Astrocyte (in vitro differentiated cells and primary cell): ENCODE measurements around the gene UAP1L1. TPM values are rescaled to one million over a fixed set of nuclear protein-coding genes. Genes with fewer than 3 reads are reported as not detected.

ENCODE experiments used
- DNase-seq: peaks from one replicate; pipeline ENCODE4 v3.0.0-alpha.2; 2010; ENCODE audit warnings: low read depth
- FAIRE-seq: peaks from 2 replicates; lab custom pipeline; 2011; peaks lifted over from hg19 to GRCh38; lab: Jason Lieb, UNC
- H2AFZ ChIP-seq: 2 replicates; pipeline ENCODE4 v1.6.0; 2012; ENCODE audit warnings: low read depth, low read length, inconsistent platforms
- H3K27ac ChIP-seq: 2 replicates; pipeline ENCODE4 v1.5.1; 2011; ENCODE audit warnings: low read depth, low read length, inconsistent platforms
- H3K27me3 ChIP-seq: 2 replicates; pipeline ENCODE4 v1.6.0; 2011; ENCODE audit warnings: low read length, inconsistent platforms; ENCODE audit not compliant: insufficient read depth
- H3K36me3 ChIP-seq: 2 replicates; pipeline ENCODE4 v1.5.1; 2011; ENCODE audit warnings: low read length, inconsistent platforms; ENCODE audit not compliant: insufficient read depth
- H3K4me1 ChIP-seq: 2 replicates; pipeline ENCODE4 v1.5.1; 2011; ENCODE audit warnings: low read length, inconsistent platforms; ENCODE audit not compliant: insufficient read depth
- H3K4me2 ChIP-seq: 2 replicates; pipeline ENCODE4 v1.6.0; 2012; ENCODE audit warnings: low read length, inconsistent platforms
- H3K4me3 ChIP-seq: 2 replicates; pipeline ENCODE4 v1.5.1; 2011; ENCODE audit warnings: low read depth, mild to moderate bottlenecking, low read length, inconsistent platforms; ENCODE audit not compliant: insufficient read depth
- H3K79me2 ChIP-seq: 2 replicates; pipeline ENCODE4 v1.6.0; 2012; ENCODE audit warnings: mild to moderate bottlenecking, low read length, inconsistent platforms; ENCODE audit not compliant: insufficient read depth
- H3K9ac ChIP-seq: 2 replicates; pipeline ENCODE4 v1.6.0; 2012; ENCODE audit warnings: mild to moderate bottlenecking, low read length, inconsistent platforms
- H3K9me3 ChIP-seq: 2 replicates; pipeline ENCODE4 v1.5.1; 2012; ENCODE audit warnings: low read depth, mild to moderate bottlenecking, low read length, inconsistent platforms; ENCODE audit not compliant: insufficient read depth
- H4K20me1 ChIP-seq: 2 replicates; pipeline ENCODE4 v1.6.0; 2012; ENCODE audit warnings: low read length, inconsistent platforms; ENCODE audit not compliant: insufficient read depth
- H3K27ac Mint-ChIP-seq: one replicate; pipeline ENCODE4 v1.8.0; 2021; ENCODE audit warnings: mild to moderate bottlenecking, mixed read lengths; ENCODE audit not compliant: unreplicated experiment
- H3K27me3 Mint-ChIP-seq: one replicate; pipeline ENCODE4 v1.8.0; 2021; ENCODE audit warnings: low read depth, mixed read lengths; ENCODE audit not compliant: unreplicated experiment
- H3K36me3 Mint-ChIP-seq: one replicate; pipeline ENCODE4 v1.8.0; 2021; ENCODE audit warnings: low read depth, mixed read lengths; ENCODE audit not compliant: unreplicated experiment
- H3K4me1 Mint-ChIP-seq: one replicate; pipeline ENCODE4 v1.8.0; 2021; ENCODE audit warnings: low read depth, mixed read lengths; ENCODE audit not compliant: unreplicated experiment
- H3K4me3 Mint-ChIP-seq: one replicate; pipeline ENCODE4 v1.8.0; 2021; ENCODE audit warnings: mild to moderate bottlenecking, moderate library complexity, mixed read lengths; ENCODE audit not compliant: unreplicated experiment
- H3K9me3 Mint-ChIP-seq: one replicate; pipeline ENCODE4 v1.8.0; 2021; ENCODE audit warnings: mild to moderate bottlenecking, mixed read lengths; ENCODE audit not compliant: unreplicated experiment
- EZH2 ChIP-seq: IDR thresholded peaks from 2 replicates; pipeline ENCODE4 v1.6.1; 2012; ENCODE audit warnings: mild to moderate bottlenecking, low read length, inconsistent platforms; ENCODE audit not compliant: insufficient read depth
- total RNA-seq: library from RNA; stranded (reverse); gene quantifications from 2 replicates; pipeline ENCODE4 v1.2.1, GENCODE V29; 2021
- TF ChIP-seq, protein P1 (sequence below): IDR thresholded peaks from 2 replicates; pipeline ENCODE4 v1.5.1; 2011; ENCODE audit warnings: low read depth, mild to moderate bottlenecking, inconsistent platforms, low read length, moderate library complexity; ENCODE audit not compliant: insufficient read depth

The UAP1L1 gene
- total RNA-seq, 1 donor from 2014 or later, result 4.0 TPM

DNA sequence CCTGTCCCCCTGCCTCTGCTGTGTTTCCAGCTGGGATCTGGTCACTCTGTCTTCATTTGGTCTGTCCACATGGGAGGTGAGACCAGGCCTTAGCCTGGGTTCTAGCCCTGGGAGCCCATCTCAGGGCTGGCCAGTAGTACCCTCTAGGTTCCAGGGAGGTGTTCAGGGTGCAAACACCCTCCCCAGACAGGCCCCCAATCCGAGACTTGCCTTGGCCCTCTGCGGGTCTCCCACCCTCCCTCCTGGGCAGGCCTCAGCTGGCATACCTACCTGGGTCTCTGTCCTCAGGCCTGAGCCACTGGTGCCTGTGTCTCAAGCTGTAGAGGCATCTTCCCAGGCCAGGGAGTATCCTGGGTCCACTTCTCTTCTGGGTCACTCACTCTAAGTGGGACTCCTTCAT, 6.0 kb upstream of the UAP1L1 start:
- H3K4me1 ChIP-seq, result peaks cover 9% of the 10 kb centered on the region
- H3K27ac ChIP-seq, result no peak overlapping the region
- DNase-seq (no peak), FAIRE-seq (no peak)
- H3K79me2 ChIP-seq, result no peaks in the 10 kb centered on the region
- H3K27me3 ChIP-seq, result no peaks in the 10 kb centered on the region
- Mint-ChIP-seq H3K4me1 (no peaks in the 10 kb centered on the region), H3K27me3 (peaks cover 29% of the 10 kb centered on the region), H3K36me3 (peaks cover 3% of the 10 kb centered on the region), H3K4me3 (peak overlapping the region; percentile 71), H3K9me3 (no peaks in the 10 kb centered on the region), H3K27ac (no peak overlapping the region)
- no peak overlapping the region for H3K4me3 ChIP-seq
- H3K4me2 ChIP-seq, result peak overlapping the region; percentile 86
- H4K20me1 ChIP-seq, result peaks cover 14% of the 10 kb centered on the region
- H3K36me3 ChIP-seq, result no peaks in the 10 kb centered on the region
- H2AFZ ChIP-seq, result peak overlapping the region; percentile 75
- peak overlapping the region; percentile 27 for H3K9ac ChIP-seq
- TF ChIP-seq, protein P1, sequence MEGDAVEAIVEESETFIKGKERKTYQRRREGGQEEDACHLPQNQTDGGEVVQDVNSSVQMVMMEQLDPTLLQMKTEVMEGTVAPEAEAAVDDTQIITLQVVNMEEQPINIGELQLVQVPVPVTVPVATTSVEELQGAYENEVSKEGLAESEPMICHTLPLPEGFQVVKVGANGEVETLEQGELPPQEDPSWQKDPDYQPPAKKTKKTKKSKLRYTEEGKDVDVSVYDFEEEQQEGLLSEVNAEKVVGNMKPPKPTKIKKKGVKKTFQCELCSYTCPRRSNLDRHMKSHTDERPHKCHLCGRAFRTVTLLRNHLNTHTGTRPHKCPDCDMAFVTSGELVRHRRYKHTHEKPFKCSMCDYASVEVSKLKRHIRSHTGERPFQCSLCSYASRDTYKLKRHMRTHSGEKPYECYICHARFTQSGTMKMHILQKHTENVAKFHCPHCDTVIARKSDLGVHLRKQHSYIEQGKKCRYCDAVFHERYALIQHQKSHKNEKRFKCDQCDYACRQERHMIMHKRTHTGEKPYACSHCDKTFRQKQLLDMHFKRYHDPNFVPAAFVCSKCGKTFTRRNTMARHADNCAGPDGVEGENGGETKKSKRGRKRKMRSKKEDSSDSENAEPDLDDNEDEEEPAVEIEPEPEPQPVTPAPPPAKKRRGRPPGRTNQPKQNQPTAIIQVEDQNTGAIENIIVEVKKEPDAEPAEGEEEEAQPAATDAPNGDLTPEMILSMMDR, result no peak
- TF ChIP-seq EZH2, result no peak
- no peaks in the 10 kb centered on the region for H3K9me3 ChIP-seq

DNA sequence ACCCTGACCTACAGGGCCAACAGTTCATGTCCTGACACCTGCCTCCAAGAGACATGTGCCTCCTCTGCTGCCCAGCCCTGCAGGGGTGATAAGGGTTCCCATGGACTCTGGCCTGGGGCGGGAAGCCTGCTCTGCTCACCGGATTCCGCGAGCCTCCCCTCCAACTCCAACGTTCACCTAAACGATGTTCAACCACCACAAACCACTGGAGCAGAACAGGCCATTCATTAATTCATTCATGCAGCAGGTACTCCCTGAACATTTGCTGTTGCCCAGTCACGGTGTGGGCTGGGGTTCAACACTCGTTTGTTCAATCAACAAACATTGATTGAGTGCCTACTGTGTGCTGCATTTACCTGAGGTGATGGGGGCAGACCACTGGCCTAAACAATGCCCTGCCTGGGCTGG, 3.3 kb upstream of the UAP1L1 start:
- Histone ChIP-seq H3K27me3 (no peaks in the 10 kb centered on the region), H4K20me1 (peaks cover 8% of the 10 kb centered on the region), H3K4me3 (no peak overlapping the region), H3K4me2 (no peak overlapping the region), H3K4me1 (peaks cover 16% of the 10 kb centered on the region), H3K27ac (no peak overlapping the region), H2AFZ (no peak overlapping the region), H3K36me3 (no peaks in the 10 kb centered on the region), H3K79me2 (peaks cover 8% of the 10 kb centered on the region), H3K9ac (no peak overlapping the region), H3K9me3 (no peaks in the 10 kb centered on the region)
- peak overlapping the region; percentile 14 for H3K4me3 Mint-ChIP-seq
- peaks cover 3% of the 10 kb centered on the region for H3K36me3 Mint-ChIP-seq
- H3K9me3 Mint-ChIP-seq, result no peaks in the 10 kb centered on the region
- DNase-seq (no peak), FAIRE-seq (no peak)
- no peak overlapping the region for H3K27ac Mint-ChIP-seq
- TF ChIP-seq EZH2, result no peak
- TF ChIP-seq, protein P1, result no peak
- peaks cover 28% of the 10 kb centered on the region for H3K27me3 Mint-ChIP-seq
- no peaks in the 10 kb centered on the region for H3K4me1 Mint-ChIP-seq

DNA sequence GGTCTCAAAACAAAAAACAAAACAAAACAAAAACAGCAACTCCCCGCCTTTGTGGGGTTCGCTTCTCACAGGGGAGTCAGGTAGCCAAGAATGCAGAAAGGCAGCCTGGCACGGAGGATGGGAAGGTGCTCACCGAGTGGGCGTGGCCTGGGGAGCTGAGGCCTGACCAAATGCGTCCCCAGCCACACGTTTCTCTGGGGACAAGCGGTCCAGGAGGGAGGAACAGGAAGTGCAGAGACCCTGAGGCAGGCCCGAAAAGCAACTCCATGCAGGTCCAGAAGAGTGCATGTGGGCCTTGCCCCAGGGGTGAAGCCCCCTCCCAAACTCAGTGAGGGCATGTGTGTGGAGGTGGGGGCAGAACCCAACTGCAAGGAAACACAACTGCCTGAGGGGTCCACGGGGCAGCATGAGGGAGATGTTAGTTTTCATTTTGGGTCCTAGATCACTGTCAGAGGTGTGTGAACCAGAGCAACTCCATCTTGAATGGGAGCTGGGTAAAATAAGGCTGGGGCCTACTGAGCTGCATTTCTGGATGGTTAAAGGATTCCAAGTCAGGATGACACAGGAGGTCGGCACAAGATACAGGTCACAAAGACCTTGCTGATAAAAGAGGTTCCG, 2.6 kb upstream of the UAP1L1 start:
- no peak overlapping the region for H3K9ac ChIP-seq
- peaks cover 32% of the 10 kb centered on the region for H3K27me3 Mint-ChIP-seq
- no peak overlapping the region for H2AFZ ChIP-seq
- peaks cover 4% of the 10 kb centered on the region for H3K36me3 Mint-ChIP-seq
- no peak overlapping the region for H3K4me3 ChIP-seq
- H3K4me1 Mint-ChIP-seq, result no peaks in the 10 kb centered on the region
- no peaks in the 10 kb centered on the region for H3K36me3 ChIP-seq
- peaks cover 14% of the 10 kb centered on the region for H4K20me1 ChIP-seq
- H3K4me1 ChIP-seq, result peaks cover 16% of the 10 kb centered on the region
- no peak overlapping the region for H3K4me3 Mint-ChIP-seq
- no peaks in the 10 kb centered on the region for H3K9me3 ChIP-seq
- no peaks in the 10 kb centered on the region for H3K9me3 Mint-ChIP-seq
- DNase-seq (no peak), FAIRE-seq (no peak)
- H3K27ac ChIP-seq, result no peak overlapping the region
- H3K27me3 ChIP-seq, result no peaks in the 10 kb centered on the region
- no peak overlapping the region for H3K4me2 ChIP-seq
- TF ChIP-seq EZH2, result no peak
- TF ChIP-seq, protein P1, result no peak
- no peak overlapping the region for H3K27ac Mint-ChIP-seq
- peaks cover 8% of the 10 kb centered on the region for H3K79me2 ChIP-seq
